MCF 10A (cell line): ENCODE measurements around the gene CHIC2. TPM values are rescaled to one million over a fixed set of nuclear protein-coding genes. Genes with fewer than 3 reads are reported as not detected.

Source experiments
- BruUV-seq: library from RNA; stranded (reverse); fragments of 400-500 nt; replicated peaks from 2 replicates; lab custom pipeline; 2021; lab: Mats Ljungman, UMichigan
- CTCF ChIA-PET: fragments of 300-600 bp; sonication (Branson Sonifier 250); formaldehyde crosslinking; extraction: SDS; loops from one replicate; lab custom pipeline; 2021; ENCODE audit warnings: antibody characterized with exemption, inconsistent platforms; lab: Yijun Ruan, JAX
- POLR2A ChIA-PET: fragments of 300-600, 350-650 bp; sonication (Branson Sonifier 250); formaldehyde crosslinking; extraction: SDS; loops from one replicate; lab custom pipeline; 2020; ENCODE audit warnings: antibody characterized with exemption, inconsistent platforms; lab: Yijun Ruan, JAX
- DNase-seq: peaks from one replicate; pipeline ENCODE4 v3.0.0-alpha.2; 2018; ENCODE audit not compliant: unreplicated experiment
- H3K27ac Mint-ChIP-seq: one replicate; pipeline ENCODE4 v1.8.0; 2022; ENCODE audit warnings: mild to moderate bottlenecking, low read depth, mixed read lengths; ENCODE audit not compliant: unreplicated experiment
- H3K27me3 Mint-ChIP-seq: one replicate; pipeline ENCODE4 v1.8.0; 2022; ENCODE audit warnings: mixed read lengths; ENCODE audit not compliant: insufficient read depth, unreplicated experiment
- H3K36me3 Mint-ChIP-seq: one replicate; pipeline ENCODE4 v1.8.0; 2022; ENCODE audit warnings: mild to moderate bottlenecking, moderate library complexity, mixed read lengths; ENCODE audit not compliant: insufficient read depth, unreplicated experiment
- H3K4me1 Mint-ChIP-seq: one replicate; pipeline ENCODE4 v1.8.0; 2022; ENCODE audit warnings: mixed read lengths; ENCODE audit not compliant: insufficient read depth, unreplicated experiment
- H3K4me3 Mint-ChIP-seq: one replicate; pipeline ENCODE4 v1.8.0; 2022; ENCODE audit warnings: mild to moderate bottlenecking, moderate library complexity, mixed read lengths; ENCODE audit not compliant: unreplicated experiment
- H3K9me3 Mint-ChIP-seq: one replicate; pipeline ENCODE4 v1.8.0; 2022; ENCODE audit warnings: mixed read lengths; ENCODE audit not compliant: unreplicated experiment
- CTCF ChIP-seq: fragments of 200-600 bp; IDR thresholded peaks from one replicate; pipeline ENCODE4 v1.8.0; 2022; ENCODE audit warnings: antibody characterized with exemption, mild to moderate bottlenecking; ENCODE audit not compliant: unreplicated experiment
- intact Hi-C: fragments of 100-400 bp; cut with micrococcal nuclease; formaldehyde crosslinking; loops from 2 replicates; pipeline ENCODE4 v1.14.1; 2022
- total RNA-seq: library from RNA; stranded (reverse); gene quantifications from 2 replicates; pipeline ENCODE4 v1.2.3, GENCODE V29; 2022

Gene CHIC2
- total RNA-seq, 1 experiment from 2014 or later, result 59.4 TPM

- H3K27ac Mint-ChIP-seq, result peak overlapping the region; percentile 97
- TF ChIP-seq CTCF, result no peak
- no TSS peak for BruUV-seq
- H3K4me3 Mint-ChIP-seq, result peak overlapping the region; percentile 89
- peaks cover 7% of the 10 kb centered on the region for H3K9me3 Mint-ChIP-seq
- H3K27me3 Mint-ChIP-seq, result no peaks in the 10 kb centered on the region
- ChIA-PET POLR2A (interaction anchor here (0.7 to 3.1 kb wide), 11 partner anchors 8 to 151 kb away, joined by 3 to 14 read pairs (median 3); no protein-coding TSS in a partner anchor), CTCF (interaction anchor here (0.5 to 1.3 kb wide), 3 partner anchors 127 to 1760 kb away, joined by 3 to 5 read pairs (median 4); no protein-coding TSS in a partner anchor)
- peaks cover 40% of the 10 kb centered on the region for H3K4me1 Mint-ChIP-seq
- intact Hi-C loops, result no loop called here
- DNase-seq, result no peak
- peaks cover 5% of the 10 kb centered on the region for H3K36me3 Mint-ChIP-seq
These were observed 1.1 kb upstream of the CHIC2 start for GRCh38 chr4:54065282-54066087.

DNA sequence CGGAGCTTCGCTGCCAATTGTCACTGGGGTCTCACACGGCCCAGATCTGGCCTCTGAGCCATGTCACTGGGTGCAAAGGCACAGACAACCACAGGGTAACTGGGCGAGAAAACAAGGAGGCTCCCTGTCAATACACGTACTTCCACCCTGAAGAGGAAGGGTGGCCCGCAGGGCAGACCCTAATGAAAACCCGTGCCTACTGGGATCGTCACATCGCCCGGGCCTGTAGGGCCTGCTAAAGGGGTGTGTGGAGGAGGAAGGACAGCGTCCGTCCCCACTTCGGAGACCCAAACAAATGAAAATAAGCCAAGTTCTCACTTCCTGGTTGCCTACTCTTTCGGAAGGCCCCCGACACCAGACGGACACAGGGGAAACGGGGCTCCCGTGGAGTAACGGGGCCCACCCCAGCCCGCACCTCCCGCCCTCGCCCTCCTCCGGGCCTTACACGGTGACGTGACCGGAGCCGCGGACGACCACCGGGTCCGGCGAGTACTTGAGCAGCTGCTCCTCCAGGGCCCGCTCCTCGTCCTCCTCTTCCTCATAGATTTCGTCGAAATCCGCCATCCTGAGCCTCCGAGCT, 578 bp downstream of the CHIC2 start:
- intact Hi-C loops, result loop anchor here (1.0 to 5.0 kb wide), 3 partner anchors 18 to 132 kb away; no protein-coding TSS in a partner anchor
- Mint-ChIP-seq H3K9me3 (no peaks in the 10 kb centered on the region), H3K36me3 (peaks cover 5% of the 10 kb centered on the region), H3K27me3 (no peaks in the 10 kb centered on the region), H3K27ac (peak overlapping the region; percentile 97), H3K4me3 (peak overlapping the region; percentile 89), H3K4me1 (peaks cover 44% of the 10 kb centered on the region)
- TF ChIP-seq CTCF, result no peak
- DNase-seq, result peak; percentile 27
- ChIA-PET POLR2A (interaction anchor here (0.6 to 3.2 kb wide), 23 partner anchors 8 to 1128 kb away, joined by 3 to 18 read pairs (median 5); no protein-coding TSS in a partner anchor), CTCF (interaction anchor here (0.6 to 2.5 kb wide), 4 partner anchors 12 to 170 kb away, joined by 3 to 12 read pairs (median 4); no protein-coding TSS in a partner anchor)
- no TSS peak for BruUV-seq

DNA sequence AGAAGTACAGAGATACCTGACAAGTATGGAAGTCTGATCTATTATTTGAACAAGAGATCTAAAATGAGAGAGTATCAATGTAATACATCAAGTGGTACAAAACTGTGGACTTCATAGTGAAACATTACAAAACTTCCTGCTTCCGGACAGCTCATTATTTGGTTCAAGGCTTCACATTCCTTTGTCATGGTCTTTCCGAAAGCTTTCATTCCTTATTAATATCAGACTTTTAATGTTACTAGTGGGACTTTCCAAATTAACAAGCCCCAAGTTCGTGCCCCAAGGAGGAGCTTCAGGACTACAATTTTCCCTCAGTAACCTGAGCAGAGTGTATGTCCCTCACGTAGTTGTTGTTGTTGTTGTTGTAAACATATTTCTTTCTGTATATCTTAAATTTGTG, 1.2 kb downstream of the CHIC2 start:
- Mint-ChIP-seq H3K4me1 (peaks cover 44% of the 10 kb centered on the region), H3K4me3 (peak overlapping the region; percentile 89), H3K27ac (peak overlapping the region; percentile 97), H3K27me3 (no peaks in the 10 kb centered on the region), H3K36me3 (peaks cover 5% of the 10 kb centered on the region), H3K9me3 (no peaks in the 10 kb centered on the region)
- TF ChIP-seq CTCF, result no peak
- intact Hi-C loops, result loop anchor here (2.0 to 5.0 kb wide), 2 partner anchors 102 to 131 kb away; no protein-coding TSS in a partner anchor
- CTCF ChIA-PET, result interaction anchor here (0.6 to 2.5 kb wide), 5 partner anchors 12 to 171 kb away, joined by 3 to 12 read pairs (median 4); no protein-coding TSS in a partner anchor
- BruUV-seq, result no TSS peak
- POLR2A ChIA-PET, result interaction anchor here (0.6 to 3.2 kb wide), 25 partner anchors 8 to 1127 kb away, joined by 3 to 18 read pairs (median 4); no protein-coding TSS in a partner anchor
- peak; percentile 42 for DNase-seq
